Activated T-cell treated with anti-CD3 and anti-CD28 coated beads, Interleukin-2, amount 50 U/mL, for 1 hour (primary cell): ENCODE results near the gene GPR157.
"Not testable (repeated sequence)": the region's sequence is repeated elsewhere in the genome, so short reads cannot be mapped to it uniquely, and the experiment has no call there.

ENCODE experiments used
- DNase-seq: peaks from one replicate; pipeline ENCODE4 v3.0.0-alpha.2; 2020

GPR157 gene

GRCh38 chr1:9128520-9129265 is at the start of gene GPR157:
Gene GPR157 (minus strand): TSS chr1:9129102. CDS start chr1:9129027, 75 bp downstream.
- peak; percentile 83 for DNase-seq

- no peak for DNase-seq
Observed at GRCh38 chr1:9174762-9175161, 45.9 kb upstream of the GPR157 start.

- no peak for DNase-seq
Observed at GRCh38 chr1:9174243-9174642, 45.3 kb upstream of the GPR157 start.

GRCh38 chr1:9169601-9170137 is 40.8 kb upstream of the GPR157 start:
- no peak for DNase-seq

GRCh38 chr1:9167638-9168037 is 38.7 kb upstream of the GPR157 start:
- no peak for DNase-seq

- DNase-seq = no peak
Observed at GRCh38 chr1:9166289-9167235, 37.7 kb upstream of the GPR157 start.

GRCh38 chr1:9165396-9165795 is 36.5 kb upstream of the GPR157 start:
- no peak for DNase-seq

- no peak for DNase-seq
Observed at GRCh38 chr1:9164919-9165318, 36.0 kb upstream of the GPR157 start.

- no peak for DNase-seq
Observed at GRCh38 chr1:9164532-9164900, 35.6 kb upstream of the GPR157 start.

- no peak for DNase-seq
Observed at GRCh38 chr1:9161963-9162362, 33.1 kb upstream of the GPR157 start.

GRCh38 chr1:9161342-9161741 is 32.4 kb upstream of the GPR157 start:
- no peak for DNase-seq

- DNase-seq = no peak
Observed at GRCh38 chr1:9160079-9160717, 31.3 kb upstream of the GPR157 start.

- no peak for DNase-seq
Observed at GRCh38 chr1:9155879-9156278, 27.0 kb upstream of the GPR157 start.

- DNase-seq = not testable (repeated sequence)
Observed at GRCh38 chr1:9155405-9155804, 26.5 kb upstream of the GPR157 start.

- DNase-seq = no peak
Observed at GRCh38 chr1:9153152-9153551, 24.2 kb upstream of the GPR157 start.

- no peak for DNase-seq
Observed at GRCh38 chr1:9152535-9152934, 23.6 kb upstream of the GPR157 start.

GRCh38 chr1:9151328-9151860 is 22.5 kb upstream of the GPR157 start:
- no peak for DNase-seq

- no peak for DNase-seq
Observed at GRCh38 chr1:9150582-9151327, 21.9 kb upstream of the GPR157 start.

GRCh38 chr1:9149837-9150581 is 21.1 kb upstream of the GPR157 start:
- no peak for DNase-seq

GRCh38 chr1:9149151-9149550 is 20.2 kb upstream of the GPR157 start:
- DNase-seq = no peak

- DNase-seq = no peak
Observed at GRCh38 chr1:9146156-9146555, 17.3 kb upstream of the GPR157 start.
